HepG2 (cell line): ENCODE measurements around the gene EAF1. TPM values are rescaled to one million over a fixed set of nuclear protein-coding genes. Genes with fewer than 3 reads are reported as not detected.

ENCODE experiments used
- ATAC-seq: fragments of 200-7000 bp; cut with Tn5 transposase; 3 replicates; pipeline ENCODE4 v1.9.1; 2020; ENCODE audit warnings: mild to moderate bottlenecking, moderate library complexity
- BruUV-seq: library from RNA; stranded (reverse); fragments of 400-500 nt; replicated peaks from 2 replicates; lab custom pipeline; 2021; lab: Mats Ljungman, UMichigan
- CTCF ChIA-PET: fragments of 300-600 bp; formaldehyde crosslinking; extraction: SDS; loops from one replicate; lab custom pipeline; 2021; ENCODE audit warnings: low total read pairs, inconsistent platforms, low intra/inter-chr PET ratio; lab: Yijun Ruan, JAX
- POLR2A ChIA-PET: fragments of 350-600 bp; sonication (Branson Sonifier 250); formaldehyde crosslinking; loops from one replicate; lab custom pipeline; 2020; ENCODE audit warnings: antibody characterized with exemption, inconsistent platforms; lab: Yijun Ruan, JAX
- DNase-seq: peaks from one replicate; pipeline ENCODE4 v3.0.0-alpha.2; 2015; ENCODE audit warnings: low spot score
- FAIRE-seq: peaks from 3 replicates; lab custom pipeline; 2011; peaks lifted over from hg19 to GRCh38; lab: Jason Lieb, UNC
- H2AFZ ChIP-seq: one replicate; pipeline ENCODE4 v1.6.1; 2011; ENCODE audit warnings: low read length, inconsistent platforms
- H3K27ac ChIP-seq: fragments of 300-600 bp; 3 replicates; pipeline ENCODE4 v1.8.0; 2011; ENCODE audit warnings: mixed run types, mild to moderate bottlenecking, mixed read lengths, low read length, inconsistent platforms; ENCODE audit not compliant: insufficient read depth; ENCODE audit errors: extremely low read length
- H3K27me3 ChIP-seq, 2 experiments: fragments of 200-600 bp in 1 of 2; 2 replicates in 1 of 2; 3 replicates in 1 of 2; pipeline versions ENCODE4 v1.6.0 to v1.8.0; 2011; ENCODE audit warnings: low read length in 2 of 2, mild to moderate bottlenecking in 2 of 2, moderate library complexity in 2 of 2, inconsistent platforms in 1 of 2; ENCODE audit not compliant: insufficient read depth in 2 of 2, control insufficient read depth in 1 of 2
- H3K36me3 ChIP-seq, 2 experiments: fragments of 200-600 bp in 1 of 2; replicated peaks in 1 of 2; 2 replicates in 1 of 2; 3 replicates in 1 of 2; pipeline versions ENCODE4 v1.5.1 to v1.8.0; 2011; ENCODE audit warnings: low read length in 2 of 2, inconsistent platforms in 1 of 2; ENCODE audit not compliant: insufficient read depth in 2 of 2, control insufficient read depth in 1 of 2
- H3K4me1 ChIP-seq: 2 replicates; pipeline ENCODE4 v1.5.1; 2012; ENCODE audit warnings: low read length, inconsistent platforms; ENCODE audit not compliant: insufficient read depth
- H3K4me2 ChIP-seq: 2 replicates; pipeline ENCODE4 v1.6.0; 2011; ENCODE audit warnings: low read depth, low read length, inconsistent platforms
- H3K4me3 ChIP-seq, 3 experiments: fragments of 200-600 bp in 1 of 3; sonication (generic), shearing (Covaris generic) in 1 of 3; replicated peaks in 1 of 3; 2 replicates each; pipeline ENCODE4 v1.5.1; 2011 to 2016; ENCODE audit warnings: low read length in 3 of 3, inconsistent platforms in 2 of 3, low read depth in 2 of 3, mild to moderate bottlenecking in 2 of 3, control low read depth in 1 of 3, mixed read lengths in 1 of 3; ENCODE audit not compliant: insufficient read depth in 1 of 3
- H3K79me2 ChIP-seq: one replicate; pipeline ENCODE4 v1.6.1; 2011; ENCODE audit warnings: low read length, inconsistent platforms; ENCODE audit not compliant: insufficient read depth
- H3K9ac ChIP-seq: 2 replicates; pipeline ENCODE4 v1.6.0; 2011; ENCODE audit warnings: mild to moderate bottlenecking, low read depth, low read length, inconsistent platforms; ENCODE audit not compliant: insufficient read depth
- H3K9me3 ChIP-seq: 2 replicates; pipeline ENCODE4 v1.5.1; 2012; ENCODE audit warnings: mild to moderate bottlenecking, low read length
- H4K20me1 ChIP-seq: 2 replicates; pipeline ENCODE4 v1.6.0; 2011; ENCODE audit warnings: inconsistent platforms, mild to moderate bottlenecking, low read length, moderate library complexity; ENCODE audit not compliant: insufficient read depth
- FOXC1 ChIP-seq: sonication (generic); formaldehyde crosslinking; IDR thresholded peaks from 2 replicates; pipeline ENCODE4 v1.8.0; 2022; ENCODE audit warnings: mild to moderate bottlenecking, missing genetic modification reagents, borderline replicate concordance
- JUND ChIP-seq: sonication (generic); formaldehyde crosslinking; IDR thresholded peaks from 2 replicates; pipeline ENCODE4 v1.8.0; 2022; ENCODE audit warnings: mild to moderate bottlenecking, missing genetic modification reagents
- KLF6 ChIP-seq: IDR thresholded peaks from 2 replicates; pipeline ENCODE4 v1.8.0; 2016; ENCODE audit warnings: missing biosample characterization, missing genetic modification reagents
- PAWR ChIP-seq: sonication (generic); formaldehyde crosslinking; IDR thresholded peaks from 2 replicates; pipeline ENCODE4 v1.4.0; 2020; ENCODE audit warnings: missing genetic modification reagents, mild to moderate bottlenecking, borderline replicate concordance
- POLR2AphosphoS2 ChIP-seq: IDR thresholded peaks from 2 replicates; pipeline ENCODE4 v1.6.1; 2011; ENCODE audit warnings: low read depth, low read length, improper control_type of control experiment
- YY1 ChIP-seq: IDR thresholded peaks from 2 replicates; pipeline ENCODE4 v1.6.1; 2011; ENCODE audit warnings: low read length, low read depth, moderate library complexity, mild to moderate bottlenecking; ENCODE audit not compliant: insufficient read depth, insufficient replicate concordance
- ZNF335 ChIP-seq: sonication (generic); formaldehyde crosslinking; IDR thresholded peaks from 2 replicates; pipeline ENCODE4 v1.4.0; 2020; ENCODE audit warnings: missing genetic modification reagents
- ZNF350 ChIP-seq: sonication (generic); formaldehyde crosslinking; IDR thresholded peaks from 2 replicates; pipeline ENCODE4 v1.4.0; 2020; ENCODE audit warnings: mild to moderate bottlenecking, low read depth, missing genetic modification reagents, borderline replicate concordance
- ZNF431 ChIP-seq: sonication (generic); formaldehyde crosslinking; IDR thresholded peaks from 2 replicates; pipeline ENCODE4 v1.9.0; 2022; ENCODE audit warnings: missing genetic modification reagents, low read depth, mild to moderate bottlenecking, borderline replicate concordance
- ZNF546 ChIP-seq: sonication (generic); formaldehyde crosslinking; conservative IDR thresholded peaks from 2 replicates; pipeline ENCODE4 v1.8.1; 2023; ENCODE audit warnings: mild to moderate bottlenecking, missing genetic modification reagents
- ZNF576 ChIP-seq: sonication (generic); formaldehyde crosslinking; IDR thresholded peaks from 2 replicates; pipeline ENCODE4 v1.4.0; 2020; ENCODE audit warnings: mild to moderate bottlenecking, missing genetic modification reagents
- ZNF670 ChIP-seq: sonication (generic); formaldehyde crosslinking; IDR thresholded peaks from 2 replicates; pipeline ENCODE4 v1.8.0; 2022; ENCODE audit warnings: mild to moderate bottlenecking, missing genetic modification reagents, borderline replicate concordance
- ZSCAN20 ChIP-seq: sonication (generic); formaldehyde crosslinking; IDR thresholded peaks from 2 replicates; pipeline ENCODE4 v1.4.0; 2020; ENCODE audit warnings: missing genetic modification reagents, mild to moderate bottlenecking, borderline replicate concordance
- WGBS: methylation state at CpG from one replicate; pipeline ENCODE4 v1.1.6; 2017; ENCODE audit warnings: low lambda C conversion rate; 5-methylcytosine and 5-hydroxymethylcytosine counted together
- in situ Hi-C: cut with HindIII; loops from 2 replicates; pipeline ENCODE4 v1.10.0; 2017; ENCODE audit warnings: low pct_unique_long_range_greater_than_20kb; ENCODE audit not compliant: extremely low pct_ligation_motif_present
- intact Hi-C: fragments of 100-400 bp; cut with micrococcal nuclease; formaldehyde crosslinking; loops from one replicate; pipeline ENCODE4 v1.10.0; 2022; ENCODE audit not compliant: unreplicated experiment
- polyA plus RNA-seq, 8 experiments: library from polyadenylated mRNA; depleted of rRNA in 3 of 8; stranded (reverse) in 7 of 8; unstranded in 1 of 8; fragments of >200 nt; fragmentation: Illumina TruSeq in 4 of 8; extraction: Trizol in 4 of 8; gene quantifications; 2 replicates each; pipeline versions ENCODE4 v1.2.1 to v1.2.3, GENCODE V29; 2011 to 2016; ENCODE audit warnings: low read depth in 4 of 8, missing spikeins in 1 of 8, mixed read lengths in 1 of 8; ENCODE audit not compliant: insufficient read depth in 1 of 8
- total RNA-seq, 5 experiments: library from RNA; depleted of rRNA; stranded (reverse); fragments of >200 nt; fragmentation: Illumina TruSeq; extraction: Trizol; gene quantifications; 2 replicates each; pipeline ENCODE4 v1.2.3, GENCODE V29; 2016; ENCODE audit warnings: low read depth in 1 of 5

Gene EAF1
- total and polyA plus RNA-seq, 2 of the 13 experiments (the other 11 are each of a cell fraction or from before 2014, with no cell fraction given), result 8.1 to 30.0 TPM

- Histone ChIP-seq H3K27ac (no peak overlapping the region), H4K20me1 (no peaks in the 10 kb centered on the region), H2AFZ (no peak overlapping the region), H3K27me3 (no peaks in the 10 kb centered on the region), H3K36me3 (no peaks in the 10 kb centered on the region), H3K4me1 (no peaks in the 10 kb centered on the region), H3K9ac (no peak overlapping the region), H3K4me3 (no peak overlapping the region), H3K79me2 (no peaks in the 10 kb centered on the region), H3K4me2 (no peak overlapping the region), H3K9me3 (no peaks in the 10 kb centered on the region)
- DNase-seq (no peak), FAIRE-seq (no peak), ATAC-seq (no peak)
- in situ Hi-C loops (loop anchor here (10.0 kb wide), 2 partner anchors 199 to 299 kb away; partner anchors contain the start of gene CAPN7), intact Hi-C loops (loop anchor here (10.0 kb wide), 1 partner anchor 199 kb away; the partner anchor contains the start of gene CAPN7)
- no peak for TF ChIP-seq ZSCAN20 (CRISPR knock-in tag)
- no peak for TF ChIP-seq ZNF670 (CRISPR knock-in tag)
- no peak for TF ChIP-seq ZNF350 (CRISPR knock-in tag)
- TF ChIP-seq ZNF431 (CRISPR knock-in tag), result no peak
- ChIA-PET CTCF (no interaction called here), POLR2A (no interaction called here)
- 93% methylated on average over 3 of the region's 3 CpGs for WGBS
- BruUV-seq, result no TSS peak
These were observed 23.4 kb upstream of the EAF1 start for GRCh38 chr3:15403965-15404364.

GRCh38 chr3:15404767-15405166 is 22.6 kb upstream of the EAF1 start:
- no TSS peak for BruUV-seq
- no peak overlapping the region for H3K27ac ChIP-seq
- H3K4me1 ChIP-seq, result no peaks in the 10 kb centered on the region
- H3K4me2 ChIP-seq, result no peak overlapping the region
- ATAC-seq, result no peak
- no peak for DNase-seq
- in situ Hi-C loops (loop anchor here (10.0 kb wide), 2 partner anchors 200 to 300 kb away; partner anchors contain the start of gene CAPN7), intact Hi-C loops (loop anchor here (1.0 to 10.0 kb wide), 3 partner anchors 136 to 297 kb away; partner anchors contain the start of gene CAPN7)
- CTCF ChIA-PET, result interaction anchor here (1.1 to 1.5 kb wide), 3 partner anchors 136 to 296 kb away, joined by 3 to 7 read pairs (median 5); no protein-coding TSS in a partner anchor
- H3K36me3 ChIP-seq, result 0 out of 5 replicates have a peak, but pooled peaks cover 0 to 1% of the 10 kb centered on the region in 2 experiments
- H3K9me3 ChIP-seq, result no peaks in the 10 kb centered on the region
- no peak overlapping the region for H3K9ac ChIP-seq
- H3K27me3 ChIP-seq, result no peaks in the 10 kb centered on the region
- no peak for FAIRE-seq
- H3K79me2 ChIP-seq, result no peaks in the 10 kb centered on the region
- no peak overlapping the region for H3K4me3 ChIP-seq
- TF ChIP-seq ZNF335 (CRISPR knock-in tag) (no peak), POLR2AphosphoS2 (no peak), ZNF576 (no peak), FOXC1 (CRISPR knock-in tag) (no peak), KLF6 (no peak), ZNF546 (CRISPR knock-in tag) (no peak), YY1 (no peak), JUND (CRISPR knock-in tag) (no peak), PAWR (CRISPR knock-in tag) (no peak)
- POLR2A ChIA-PET, result no interaction called here
- 94% methylated on average over 1 of the region's 1 CpG for WGBS
- no peak overlapping the region for H2AFZ ChIP-seq
- no peaks in the 10 kb centered on the region for H4K20me1 ChIP-seq
